RCC 7860 (cell line): ENCODE results near the gene GNAS-AS1.

Source experiments
- DNase-seq: peaks from one replicate; pipeline ENCODE4 v3.0.0-alpha.2; 2015; ENCODE audit warnings: low spot score
- FAIRE-seq: peaks from 2 replicates; lab custom pipeline; 2012; peaks lifted over from hg19 to GRCh38; lab: Jason Lieb, UNC

GNAS-AS1 gene

GRCh38 chr20:58850693-58851174, at the start of gene GNAS-AS1:
Gene GNAS-AS1 (minus strand): TSS chr20:58850902.
- FAIRE-seq (peak; percentile 42), DNase-seq (peak; percentile 74)

GRCh38 chr20:58900397-58900796, 49.7 kb upstream of the GNAS-AS1 start:
- no peak for DNase-seq
- FAIRE-seq = no peak

DNA sequence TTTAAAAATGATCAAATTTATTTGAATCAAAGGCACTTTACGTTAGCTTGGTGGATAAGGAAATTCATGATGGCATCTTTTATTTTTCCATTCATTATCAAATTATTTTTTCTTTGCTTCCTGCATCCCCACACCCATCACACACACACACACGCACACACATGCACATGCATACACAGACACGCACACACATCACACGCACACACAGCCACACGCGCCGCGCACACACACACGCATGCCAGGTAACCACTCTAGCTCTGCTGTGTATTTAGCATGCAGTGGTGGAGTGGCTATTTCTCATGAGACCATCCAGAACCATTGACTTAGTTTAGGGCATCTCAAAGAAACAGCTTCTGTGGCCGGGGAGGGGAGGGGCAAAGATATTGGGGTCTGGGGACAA, 48.8 kb upstream of the GNAS-AS1 start:
- FAIRE-seq (no peak), DNase-seq (no peak)

DNA sequence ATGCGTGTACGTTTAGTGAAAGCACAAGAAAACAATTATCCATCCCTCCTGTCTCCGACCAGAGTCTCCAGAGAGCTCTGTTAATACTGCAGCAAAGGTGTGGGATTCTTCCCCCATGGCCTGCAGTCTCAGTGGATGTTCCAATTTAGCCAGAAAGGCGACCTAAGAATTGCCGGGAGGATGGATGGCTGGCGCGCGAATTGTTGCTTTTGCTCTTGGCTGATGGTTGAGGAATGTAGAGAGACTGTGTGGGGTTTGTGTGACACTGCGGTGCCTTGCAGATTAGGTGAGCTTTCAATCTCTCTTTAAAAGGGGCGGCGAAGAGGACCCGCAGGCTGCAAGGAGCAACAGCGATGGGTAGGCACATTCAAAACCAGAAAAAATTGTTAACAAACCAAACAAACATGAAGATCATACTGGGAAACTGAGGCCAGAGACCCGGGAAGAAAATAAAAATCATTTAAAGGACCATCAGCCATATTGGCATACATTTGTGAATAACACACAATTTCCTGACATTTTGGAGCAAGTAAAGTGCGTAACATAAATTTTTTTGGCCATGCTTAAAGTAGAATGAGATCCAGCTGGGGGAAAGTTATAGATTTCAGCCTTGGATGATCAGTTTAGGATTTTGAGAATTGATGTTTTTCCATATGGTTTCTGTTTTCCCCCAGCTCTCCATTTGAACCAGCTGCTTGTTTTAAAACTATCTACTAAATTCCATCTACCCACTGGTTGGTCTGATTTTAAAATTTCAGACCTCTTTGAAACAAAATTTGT, 48.1 kb upstream of the GNAS-AS1 start:
- no peak for FAIRE-seq

DNA sequence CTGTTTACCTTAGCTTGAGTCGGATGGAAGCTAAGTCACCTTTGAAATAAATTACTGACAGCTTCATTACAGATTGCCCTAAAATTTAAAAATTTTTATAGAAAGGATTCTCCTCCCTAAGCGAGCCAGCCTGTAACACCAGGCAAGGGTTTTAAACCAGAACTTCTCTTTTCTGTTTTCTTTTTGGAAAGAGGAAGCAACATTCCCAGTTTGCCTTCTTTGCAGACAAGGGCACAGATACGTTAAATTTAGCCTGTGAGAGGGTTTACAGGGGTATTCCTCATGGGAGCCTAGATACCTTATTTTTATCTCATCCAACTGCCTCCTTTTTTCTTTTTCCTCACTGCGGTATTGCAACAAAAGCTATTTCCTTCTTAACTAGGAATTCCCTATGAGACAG, 46.8 kb upstream of the GNAS-AS1 start:
- DNase-seq (no peak), FAIRE-seq (no peak)

More for the DNA sequence above, 48.1 kb upstream of the GNAS-AS1 start:
- no peak for DNase-seq

GRCh38 chr20:58896820-58897219, 46.1 kb upstream of the GNAS-AS1 start:
- DNase-seq (no peak), FAIRE-seq (no peak)

GRCh38 chr20:58895448-58896180, 44.9 kb upstream of the GNAS-AS1 start:
- DNase-seq (no peak), FAIRE-seq (no peak)

- DNase-seq (no peak), FAIRE-seq (no peak)
These were observed 44.1 kb upstream of the GNAS-AS1 start for GRCh38 chr20:58894652-58895447.

- no peak for DNase-seq
- no peak for FAIRE-seq
These were observed 42.8 kb upstream of the GNAS-AS1 start for GRCh38 chr20:58893355-58894120.

DNA sequence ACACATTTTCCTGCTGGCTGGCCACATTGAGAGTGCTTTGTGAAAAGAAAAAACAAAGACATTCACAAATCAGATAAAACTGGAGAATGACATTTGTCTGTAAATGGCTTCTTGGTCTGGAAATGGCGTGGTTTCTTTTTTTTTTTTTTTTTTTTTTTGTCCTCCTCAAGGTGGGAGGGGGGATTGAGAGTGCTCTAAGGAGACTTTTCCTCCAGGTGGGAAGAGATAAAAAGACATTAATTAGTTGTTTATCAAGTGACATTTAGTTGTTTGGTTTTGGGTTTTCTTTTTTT, 42.2 kb upstream of the GNAS-AS1 start:
- FAIRE-seq = peak; percentile 29

DNA sequence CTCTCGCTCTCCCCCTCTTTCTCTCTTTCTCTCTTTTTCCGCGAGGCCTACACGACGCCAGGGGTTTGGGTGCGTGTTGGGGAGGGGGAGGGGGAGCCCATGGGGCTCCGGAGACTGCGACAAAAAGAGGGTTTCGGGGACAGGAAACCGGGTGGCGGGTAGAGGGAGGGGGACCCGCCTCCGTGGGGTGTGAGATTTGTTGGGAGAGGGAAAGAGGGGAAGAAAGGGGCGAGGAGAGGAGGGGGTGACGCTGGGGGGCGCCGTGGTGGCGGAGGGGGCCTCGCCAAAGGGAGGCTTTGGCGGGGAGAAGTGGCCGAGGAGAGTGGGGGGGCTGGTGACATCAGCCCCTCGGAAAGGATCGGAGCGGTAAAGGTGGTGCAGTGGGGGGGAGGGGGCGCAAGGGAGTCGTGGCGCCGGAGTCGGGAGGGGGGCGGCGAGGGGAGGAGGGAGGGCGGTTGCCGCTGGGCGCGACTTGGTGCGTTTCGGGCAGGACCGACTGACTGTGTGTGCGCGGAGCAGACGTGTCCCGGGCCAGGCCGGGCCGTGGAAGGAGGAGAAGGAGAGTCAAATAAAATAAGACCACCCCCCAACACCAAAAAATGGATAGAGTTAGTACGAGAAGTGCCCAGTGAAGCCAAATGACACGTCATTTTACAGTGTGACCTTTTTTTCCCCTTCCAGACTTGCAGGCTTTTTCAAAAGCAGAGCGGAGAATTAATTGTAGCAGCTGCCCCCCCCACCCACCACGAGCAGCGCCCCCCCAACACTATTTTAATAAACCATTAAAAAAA, 41.6 kb upstream of the GNAS-AS1 start:
- no peak for FAIRE-seq
- peak; percentile 53 for DNase-seq

More for the DNA sequence above, 42.2 kb upstream of the GNAS-AS1 start:
- DNase-seq = no peak

DNA sequence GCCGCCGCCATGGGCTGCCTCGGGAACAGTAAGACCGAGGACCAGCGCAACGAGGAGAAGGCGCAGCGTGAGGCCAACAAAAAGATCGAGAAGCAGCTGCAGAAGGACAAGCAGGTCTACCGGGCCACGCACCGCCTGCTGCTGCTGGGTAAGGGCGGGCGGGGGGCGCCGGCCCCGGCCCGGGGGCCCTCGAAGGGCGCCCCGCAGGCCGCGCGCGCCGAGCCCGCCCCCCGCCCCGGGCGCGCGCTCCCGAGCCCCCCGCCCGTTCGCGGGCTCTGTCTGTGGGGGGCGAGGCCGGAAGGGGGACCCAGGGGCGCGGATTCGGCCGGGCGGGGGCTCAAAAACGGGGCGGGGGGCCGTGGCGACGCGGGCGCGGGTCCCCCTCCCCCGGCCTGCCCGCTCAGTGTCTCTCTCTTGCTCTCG, 41.0 kb upstream of the GNAS-AS1 start:
- FAIRE-seq = no peak
- peak; percentile 20 for DNase-seq

GRCh38 chr20:58891086-58891717, 40.5 kb upstream of the GNAS-AS1 start:
- FAIRE-seq = no peak
- DNase-seq = peak; percentile 41

GRCh38 chr20:58890518-58891085, 39.9 kb upstream of the GNAS-AS1 start:
- FAIRE-seq = no peak
- peak; percentile 29 for DNase-seq

DNA sequence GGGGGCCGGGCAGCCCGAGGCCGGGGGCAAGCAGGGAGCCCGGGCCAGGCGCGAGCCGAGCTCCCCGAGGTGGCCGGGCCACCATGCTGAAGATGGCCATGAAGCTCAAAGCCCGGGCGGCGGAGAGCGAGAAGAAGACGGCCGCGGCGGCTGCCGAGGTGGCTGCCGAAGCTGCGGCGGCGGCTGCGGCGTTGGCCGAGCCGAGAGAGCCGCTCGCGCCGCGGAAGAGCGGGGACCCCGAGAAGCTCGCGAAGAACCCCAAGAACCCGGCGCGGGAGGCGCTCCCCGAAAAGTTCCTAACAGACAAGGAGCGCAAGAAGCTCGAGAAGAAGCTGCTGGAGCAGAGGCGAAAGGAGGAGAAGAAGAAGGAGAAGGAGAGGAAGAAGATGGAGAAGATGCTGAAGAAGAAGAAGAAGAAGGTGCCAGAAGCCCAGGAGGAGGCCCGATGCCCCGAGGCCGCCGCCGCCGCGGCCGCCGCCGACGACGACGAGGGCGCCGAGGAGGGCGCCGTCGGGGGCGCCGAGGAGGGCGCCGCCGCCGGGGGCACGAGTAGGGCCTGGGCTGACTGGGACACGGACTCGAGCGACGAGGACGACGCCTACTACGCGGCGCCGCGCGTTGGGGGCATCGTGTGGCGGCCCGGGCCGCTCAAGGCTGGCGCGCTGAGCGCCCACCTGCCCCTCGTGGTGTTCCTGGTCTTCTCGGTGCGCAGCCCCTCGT, 39.3 kb upstream of the GNAS-AS1 start:
- FAIRE-seq (no peak), DNase-seq (no peak)

GRCh38 chr20:58889334-58889760, 38.6 kb upstream of the GNAS-AS1 start:
- FAIRE-seq (no peak), DNase-seq (no peak)

- no peak for DNase-seq
- FAIRE-seq = no peak
These were observed 38.0 kb upstream of the GNAS-AS1 start for GRCh38 chr20:58888521-58889333.
